VCaP (cell line): ENCODE data around the gene ENHO.

ENCODE experiments used
- H3K27ac ChIP-seq: fragments of 450-650 bp; 2 replicates; pipeline ENCODE4 v1.5.1; 2017
- TF ChIP-seq, protein P1 (sequence below): fragments of 450-650 bp; conservative IDR thresholded peaks from 2 replicates; pipeline ENCODE4 v1.5.1; 2017; ENCODE audit warnings: mild to moderate bottlenecking, moderate library complexity

The ENHO gene

DNA sequence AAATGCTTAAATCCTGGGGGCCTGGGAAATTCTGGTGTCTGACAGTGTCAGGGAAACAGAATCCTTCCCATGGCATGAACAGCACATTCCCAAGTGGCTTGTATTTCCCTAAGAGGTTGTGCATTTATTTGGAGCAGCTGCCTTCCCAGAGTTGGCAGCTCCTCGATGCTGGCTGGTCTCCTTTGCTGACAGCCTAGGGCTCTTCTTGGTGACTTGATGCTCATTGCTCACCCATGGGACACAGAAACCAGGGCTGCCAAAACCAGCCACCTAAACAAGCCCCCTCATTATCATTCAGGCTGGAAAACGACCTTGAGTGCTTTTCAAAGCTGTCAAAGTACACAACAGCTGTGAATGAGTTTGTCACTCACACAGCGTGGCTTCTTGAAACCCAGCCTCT is 24.2 kb downstream of the ENHO start:
- TF ChIP-seq, protein P1, sequence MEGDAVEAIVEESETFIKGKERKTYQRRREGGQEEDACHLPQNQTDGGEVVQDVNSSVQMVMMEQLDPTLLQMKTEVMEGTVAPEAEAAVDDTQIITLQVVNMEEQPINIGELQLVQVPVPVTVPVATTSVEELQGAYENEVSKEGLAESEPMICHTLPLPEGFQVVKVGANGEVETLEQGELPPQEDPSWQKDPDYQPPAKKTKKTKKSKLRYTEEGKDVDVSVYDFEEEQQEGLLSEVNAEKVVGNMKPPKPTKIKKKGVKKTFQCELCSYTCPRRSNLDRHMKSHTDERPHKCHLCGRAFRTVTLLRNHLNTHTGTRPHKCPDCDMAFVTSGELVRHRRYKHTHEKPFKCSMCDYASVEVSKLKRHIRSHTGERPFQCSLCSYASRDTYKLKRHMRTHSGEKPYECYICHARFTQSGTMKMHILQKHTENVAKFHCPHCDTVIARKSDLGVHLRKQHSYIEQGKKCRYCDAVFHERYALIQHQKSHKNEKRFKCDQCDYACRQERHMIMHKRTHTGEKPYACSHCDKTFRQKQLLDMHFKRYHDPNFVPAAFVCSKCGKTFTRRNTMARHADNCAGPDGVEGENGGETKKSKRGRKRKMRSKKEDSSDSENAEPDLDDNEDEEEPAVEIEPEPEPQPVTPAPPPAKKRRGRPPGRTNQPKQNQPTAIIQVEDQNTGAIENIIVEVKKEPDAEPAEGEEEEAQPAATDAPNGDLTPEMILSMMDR = no peak
- no peak overlapping the region for H3K27ac ChIP-seq

DNA sequence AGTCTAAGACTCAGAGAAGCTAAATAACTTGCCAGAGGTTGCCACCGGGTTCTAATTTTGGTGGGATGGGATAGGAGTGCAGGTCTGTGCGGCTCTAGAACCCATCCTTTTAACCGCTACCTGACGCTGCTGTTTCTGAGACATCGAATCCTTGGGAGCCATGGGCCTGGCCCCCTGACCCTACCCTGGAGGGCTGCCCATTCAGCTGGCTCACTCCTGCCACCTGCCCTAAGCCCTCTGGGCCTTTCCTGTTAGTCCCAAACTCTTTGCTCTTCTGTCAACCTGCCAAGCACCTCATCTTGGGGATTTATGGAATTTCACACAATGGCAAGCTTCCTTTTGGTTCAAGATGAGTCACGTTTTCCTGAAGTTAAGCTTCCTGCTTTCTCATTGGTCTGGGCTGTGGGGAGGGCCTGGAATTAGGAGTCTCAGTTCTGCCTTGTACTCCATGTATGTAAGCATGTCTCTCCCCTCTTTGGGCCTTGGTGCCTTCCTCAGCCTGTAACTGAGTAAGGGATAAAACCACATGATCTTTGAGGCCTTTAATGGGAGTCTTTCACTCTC is 26.6 kb downstream of the ENHO start:
- H3K27ac ChIP-seq = no peak overlapping the region
- TF ChIP-seq, protein P1 = no peak

DNA sequence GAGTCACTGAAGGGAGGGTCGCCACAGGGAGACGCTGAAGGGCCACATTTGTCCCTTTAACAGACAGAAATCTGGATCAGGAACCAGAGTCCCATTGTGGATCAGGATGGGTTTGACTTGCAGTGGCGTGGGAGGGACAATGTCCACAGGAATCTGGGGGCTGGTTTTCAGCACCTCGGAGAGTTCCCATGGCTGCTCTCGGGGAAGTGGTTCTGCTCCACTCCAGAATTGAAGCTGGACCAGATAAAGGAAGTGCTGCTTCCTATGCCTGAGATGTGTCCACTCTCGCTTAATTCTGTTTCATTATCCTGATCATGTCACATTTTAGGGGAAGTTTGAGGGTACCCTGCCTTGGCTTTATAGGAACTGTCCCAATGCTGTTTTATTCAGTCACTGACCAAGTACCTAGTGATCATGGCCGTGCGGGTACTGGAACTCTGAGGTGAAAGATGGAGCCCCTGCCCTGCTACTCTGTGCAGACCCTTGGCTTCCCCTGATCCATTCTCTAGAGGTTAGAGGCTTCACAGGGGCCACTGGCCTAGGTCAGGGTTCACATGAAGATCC is 28.7 kb downstream of the ENHO start:
- no peak overlapping the region for H3K27ac ChIP-seq
- TF ChIP-seq, protein P1 = no peak

DNA sequence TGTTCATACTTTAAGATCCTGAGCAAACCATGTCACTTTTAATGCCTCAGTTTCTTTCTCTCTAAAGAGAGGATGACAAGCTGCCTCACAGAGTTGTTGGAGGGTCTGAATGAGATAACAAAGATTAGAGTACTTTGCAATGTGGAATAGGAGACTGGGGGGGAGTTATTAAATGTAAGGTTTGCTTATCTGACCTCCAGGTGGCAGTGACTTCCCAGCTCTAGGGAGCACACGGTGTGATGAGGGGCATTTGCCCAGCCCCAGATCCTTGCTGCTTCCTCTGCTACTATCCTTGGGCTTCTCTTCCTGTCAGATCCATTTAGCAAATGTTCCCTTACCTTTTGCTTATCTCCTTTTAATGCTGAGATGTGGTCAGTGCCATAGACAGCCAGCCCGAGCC is 30.7 kb downstream of the ENHO start:
- TF ChIP-seq, protein P1 = peak; percentile 54; the same call in 1 of the 2 replicates
- no peak overlapping the region for H3K27ac ChIP-seq

GRCh38 chr9:34491596-34491995 is 31.2 kb downstream of the ENHO start:
- TF ChIP-seq, protein P1 = no peak
- H3K27ac ChIP-seq = no peak overlapping the region

- no peak overlapping the region for H3K27ac ChIP-seq
- TF ChIP-seq, protein P1 = no peak
Measured at GRCh38 chr9:34490760-34491159, 32.0 kb downstream of the ENHO start.

DNA sequence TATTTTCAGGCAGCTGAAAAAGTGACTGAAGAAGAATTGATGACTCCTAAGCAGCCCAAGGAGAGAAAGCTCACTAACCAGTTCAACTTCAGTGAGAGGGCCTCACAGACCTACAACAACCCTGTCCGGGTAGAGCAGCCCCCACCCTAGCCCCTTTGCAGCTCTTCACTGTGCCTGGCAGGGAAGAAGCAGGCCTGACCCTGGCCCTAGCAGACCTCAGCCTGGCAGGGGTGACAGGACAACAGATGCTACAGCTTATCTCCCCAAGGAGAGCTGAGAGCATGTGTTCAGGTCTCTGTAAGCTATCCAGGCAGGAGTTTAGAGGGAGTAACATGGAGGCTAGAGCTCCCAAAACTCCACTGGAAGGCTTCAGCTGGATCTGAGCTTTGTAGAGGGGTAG is 32.4 kb downstream of the ENHO start:
- TF ChIP-seq, protein P1 = no peak
- no peak overlapping the region for H3K27ac ChIP-seq
